ENCODE measurements around the gene TRRAP.
A peak's percentile ranks its signal among the peaks of the same experiment; 100 is the strongest.

The TRRAP gene

GRCh38 chr7:98879198-98879978, 1.1 kb downstream of the TRRAP start:
- intact Hi-C loops (cut with DNase I; ENCODE audit: low total_unique reads), result no loop called here
- Histone ChIP-seq H3K4me3 (peak overlapping the region; percentile 72 to 94), H3K4me1 (peaks cover 0 to 23% (median 14%) of the 10 kb centered on the region in 4 donors), H3K36me3 (peaks cover 13 to 36% (median 20%) of the 10 kb centered on the region in 3 donors), H3K27me3 (no peaks in the 10 kb centered on the region), H3K27ac (peak overlapping the region; percentile 87 to 95), H3K9me3 (no peaks in the 10 kb centered on the region)
- DNase-seq, result no peak
- TF ChIP-seq CTCF (IDR thresholded peaks at IDR 0.05), result no peak

- Histone ChIP-seq H3K9me3 (no peaks in the 10 kb centered on the region), H3K4me1 (peaks cover 0 to 23% (median 14%) of the 10 kb centered on the region in 4 donors), H3K4me3 (peak overlapping the region; percentile 72 to 94), H3K27me3 (no peaks in the 10 kb centered on the region), H3K36me3 (peaks cover 13 to 41% (median 26%) of the 10 kb centered on the region in 3 donors), H3K27ac (peak overlapping the region; percentile 87 to 95)
- no peak for DNase-seq
- intact Hi-C loops (cut with DNase I; ENCODE audit: low total_unique reads), result no loop called here
- no peak for TF ChIP-seq CTCF (IDR thresholded peaks at IDR 0.05)
These were observed 1.6 kb downstream of the TRRAP start for GRCh38 chr7:98879979-98880315.

GRCh38 chr7:98880485-98880884, 2.2 kb downstream of the TRRAP start:
- no peaks in the 10 kb centered on the region for H3K27me3 ChIP-seq
- peaks cover 0 to 23% (median 14%) of the 10 kb centered on the region in 4 donors for H3K4me1 ChIP-seq
- TF ChIP-seq CTCF (IDR thresholded peaks at IDR 0.05), result no peak
- H3K36me3 ChIP-seq, result peaks cover 13 to 47% (median 28%) of the 10 kb centered on the region in 3 donors
- no peaks in the 10 kb centered on the region for H3K9me3 ChIP-seq
- intact Hi-C loops (cut with DNase I; ENCODE audit: low total_unique reads), result no loop called here
- no peak for DNase-seq
- no peak overlapping the region for H3K27ac ChIP-seq
- no peak overlapping the region for H3K4me3 ChIP-seq

GRCh38 chr7:98881561-98882315, 3.4 kb downstream of the TRRAP start:
- Histone ChIP-seq H3K36me3 (peaks cover 13 to 54% (median 35%) of the 10 kb centered on the region in 3 donors), H3K4me1 (peaks cover 0 to 23% (median 14%) of the 10 kb centered on the region in 4 donors), H3K9me3 (no peaks in the 10 kb centered on the region), H3K4me3 (no peak overlapping the region), H3K27ac (no peak overlapping the region), H3K27me3 (no peaks in the 10 kb centered on the region)
- intact Hi-C loops (cut with DNase I; ENCODE audit: low total_unique reads), result no loop called here
- no peak for TF ChIP-seq CTCF (IDR thresholded peaks at IDR 0.05)
- no peak for DNase-seq

- TF ChIP-seq CTCF (IDR thresholded peaks at IDR 0.05), result no peak
- no peaks in the 10 kb centered on the region for H3K9me3 ChIP-seq
- no peak overlapping the region for H3K4me3 ChIP-seq
- peaks cover 17 to 80% (median 49%) of the 10 kb centered on the region in 3 donors for H3K36me3 ChIP-seq
- no peaks in the 10 kb centered on the region for H3K27me3 ChIP-seq
- intact Hi-C loops (cut with DNase I; ENCODE audit: low total_unique reads), result no loop called here
- peaks cover 0 to 10% (median 9%) of the 10 kb centered on the region in 4 donors for H3K4me1 ChIP-seq
- H3K27ac ChIP-seq, result no peak overlapping the region
- no peak for DNase-seq
These were observed 6.1 kb downstream of the TRRAP start for GRCh38 chr7:98884416-98884815.
